Endothelial cell of umbilical vein (primary cell): ENCODE results near the gene LRP1-AS. TPM values are rescaled to one million over a fixed set of nuclear protein-coding genes. Genes with fewer than 3 reads are reported as not detected.

Experiments
- BruUV-seq: library from RNA; stranded (reverse); fragments of 400-500 nt; replicated peaks from 2 replicates; lab custom pipeline; 2021; lab: Mats Ljungman, UMichigan
- CTCF ChIA-PET: fragments of 300-600, 350-600 bp; sonication (Branson Sonifier 250); formaldehyde crosslinking; loops from one replicate; lab custom pipeline; 2021; ENCODE audit warnings: antibody characterized with exemption, inconsistent platforms; lab: Charles Lee
- POLR2A ChIA-PET: fragments of 300-600, 350-600 bp; sonication (Branson Sonifier 250); formaldehyde crosslinking; loops from one replicate; lab custom pipeline; 2021; ENCODE audit warnings: antibody characterized with exemption, inconsistent platforms; lab: Charles Lee
- DNase-seq: peaks from one replicate; pipeline ENCODE4 v3.0.0-alpha.2; 2011; ENCODE audit warnings: low read depth, low spot score
- FAIRE-seq: peaks from 2 replicates; lab custom pipeline; 2011; peaks lifted over from hg19 to GRCh38; lab: Jason Lieb, UNC
- H2AFZ ChIP-seq: 2 replicates; pipeline ENCODE4 v1.6.0; 2012; ENCODE audit warnings: low read depth, low read length, control low read depth, inconsistent platforms
- H3K27ac ChIP-seq: 2 replicates; pipeline ENCODE4 v1.5.1; 2011; ENCODE audit warnings: low read depth, mild to moderate bottlenecking, control low read depth, low read length, moderate library complexity; ENCODE audit not compliant: insufficient read depth
- H3K27me3 ChIP-seq, 2 experiments: 2 replicates each; pipeline versions ENCODE4 v1.6.0 to v1.6.1; 2011; ENCODE audit warnings: low read length in 2 of 2, mixed read lengths in 1 of 2; ENCODE audit not compliant: control insufficient read depth in 2 of 2, insufficient read depth in 2 of 2
- H3K36me3 ChIP-seq, 2 experiments: 2 replicates in 1 of 2; 3 replicates in 1 of 2; pipeline ENCODE4 v1.5.1; 2011; ENCODE audit warnings: low read length in 2 of 2, mild to moderate bottlenecking in 1 of 2, moderate library complexity in 1 of 2; ENCODE audit not compliant: control insufficient read depth in 2 of 2, insufficient read depth in 2 of 2; ENCODE audit errors: extremely low read depth in 1 of 2
- H3K4me1 ChIP-seq: 3 replicates; pipeline ENCODE4 v1.5.1; 2011; ENCODE audit warnings: mild to moderate bottlenecking, low read length; ENCODE audit not compliant: control insufficient read depth, insufficient read depth; ENCODE audit errors: extremely low read depth
- H3K4me2 ChIP-seq: 2 replicates; pipeline ENCODE4 v1.6.1; 2011; ENCODE audit warnings: low read length, control low read depth, mixed read lengths; ENCODE audit not compliant: insufficient read depth
- H3K4me3 ChIP-seq, 3 experiments: fragments of 200-600 bp in 1 of 3; sonication (generic), shearing (Covaris generic) in 1 of 3; replicated peaks in 1 of 3; 2 replicates each; pipeline ENCODE4 v1.5.1; 2011 to 2016; ENCODE audit warnings: control low read depth in 3 of 3, low read length in 3 of 3, mild to moderate bottlenecking in 2 of 3, inconsistent platforms in 1 of 3, low read depth in 1 of 3, moderate library complexity in 1 of 3; ENCODE audit not compliant: insufficient read depth in 1 of 3
- H3K79me2 ChIP-seq: 2 replicates; pipeline ENCODE4 v1.6.0; 2012; ENCODE audit warnings: low read length, inconsistent platforms; ENCODE audit not compliant: control insufficient read depth, insufficient read depth
- H3K9ac ChIP-seq: replicated peaks from 2 replicates; pipeline ENCODE3; 2011; ENCODE audit warnings: low read length, control low read depth; ENCODE audit not compliant: insufficient read depth; ENCODE audit errors: extremely low read depth
- H3K9me1 ChIP-seq: replicated peaks from 3 replicates; pipeline ENCODE4 v1.6.0; 2011; ENCODE audit warnings: mild to moderate bottlenecking, low read length; ENCODE audit not compliant: control insufficient read depth, insufficient read depth; ENCODE audit errors: extremely low read depth
- H3K9me3 ChIP-seq: replicated peaks from 2 replicates; pipeline ENCODE4 v1.5.1; 2012; ENCODE audit warnings: low read length, inconsistent platforms; ENCODE audit not compliant: control insufficient read depth, insufficient read depth
- H4K20me1 ChIP-seq: replicated peaks from 2 replicates; pipeline ENCODE3; 2011; ENCODE audit warnings: mild to moderate bottlenecking, low read length; ENCODE audit not compliant: control insufficient read depth, insufficient read depth; ENCODE audit errors: extremely low read depth
- CTCF ChIP-seq, 2 donors: IDR thresholded peaks; 1 replicate in 1 of 2; 2 replicates in 1 of 2; pipeline ENCODE4 v1.5.1; 2011; ENCODE audit warnings: low read length in 2 of 2, mild to moderate bottlenecking in 2 of 2, moderate library complexity in 2 of 2, control low read depth in 1 of 2, inconsistent platforms in 1 of 2, low read depth in 1 of 2; ENCODE audit not compliant: insufficient read depth in 1 of 2; ENCODE audit errors: extremely low read depth in 1 of 2
- EZH2 ChIP-seq: IDR thresholded peaks from 2 replicates; pipeline ENCODE4 v1.6.1; 2012; ENCODE audit warnings: borderline replicate concordance, low read depth, mild to moderate bottlenecking, moderate library complexity, low read length, inconsistent platforms; ENCODE audit not compliant: severe bottlenecking
- FOS ChIP-seq: IDR thresholded peaks from 2 replicates; pipeline ENCODE4 v1.6.1; 2011; ENCODE audit warnings: mild to moderate bottlenecking, low read length, moderate library complexity, borderline replicate concordance; ENCODE audit not compliant: insufficient read depth
- GATA2 ChIP-seq: IDR thresholded peaks from 2 replicates; pipeline ENCODE4 v1.7.0; 2011; ENCODE audit warnings: low read depth, mild to moderate bottlenecking, moderate library complexity, mixed read lengths, low read length; ENCODE audit not compliant: insufficient read length, insufficient read depth
- JUN ChIP-seq: IDR thresholded peaks from 2 replicates; pipeline ENCODE4 v1.6.1; 2011; ENCODE audit warnings: borderline replicate concordance, low read depth; ENCODE audit not compliant: insufficient read length, insufficient read depth
- MAX ChIP-seq: IDR thresholded peaks from 2 replicates; pipeline ENCODE4 v1.6.1; 2011; ENCODE audit not compliant: insufficient read depth, insufficient read length
- MYC ChIP-seq: IDR thresholded peaks from one replicate; pipeline ENCODE4 v1.6.1; 2011; ENCODE audit warnings: mild to moderate bottlenecking, low read depth, low read length
- POLR2A ChIP-seq: IDR thresholded peaks from 2 replicates; pipeline ENCODE4 v1.6.1; 2012; ENCODE audit warnings: low read depth, mild to moderate bottlenecking, control low read depth, low read length
- POLR2AphosphoS5 ChIP-seq: IDR thresholded peaks from 2 replicates; pipeline ENCODE4 v1.6.1; 2012; ENCODE audit warnings: low read depth, mild to moderate bottlenecking, control low read depth, low read length, moderate library complexity; ENCODE audit not compliant: insufficient read depth
- dilution Hi-C: fragments of 300-500 bp; cut with MboI; formaldehyde crosslinking; loops from one replicate; pipeline ENCODE4 v1.15.0; 2019; ENCODE audit warnings: low sequenced_read_pairs; ENCODE audit not compliant: extremely low pct_ligation_motif_present
- intact Hi-C: fragments of 100-400 bp; cut with micrococcal nuclease; formaldehyde crosslinking; loops from one replicate; pipeline ENCODE4 v1.10.0; 2022
- polyA plus RNA-seq, 4 experiments: library from polyadenylated mRNA; depleted of rRNA in 3 of 4; stranded (reverse) in 3 of 4; unstranded in 1 of 4; fragments of >200 nt; gene quantifications; 2 replicates each; pipeline versions ENCODE4 v1.2.1 to v1.2.3, GENCODE V29; 2011 to 2012; ENCODE audit warnings: missing spikeins in 1 of 4
- total RNA-seq: library from RNA; stranded (reverse); gene quantifications from 2 replicates; pipeline ENCODE4 v1.2.3, GENCODE V29; 2021

LRP1-AS gene
- total and polyA plus RNA-seq, 2 donors (not counting 3 experiments of a cell fraction or from before 2014, with no cell fraction given), result not detected

GRCh38 chr12:57142727-57143126 is 4.7 kb downstream of the LRP1-AS start:
- dilution Hi-C loops (no loop called here), intact Hi-C loops (no loop called here)
- TF ChIP-seq POLR2AphosphoS5 (no peak), EZH2 (no peak), FOS (no peak), MYC (no peak), JUN (no peak), MAX (no peak), POLR2A (no peak), GATA2 (no peak), CTCF (IDR thresholded peaks at IDR 0.05; ENCODE audit: extremely low read depth in 1 of 2, insufficient read depth in 1 of 2, low read depth in 1 of 2, low read length in 2 of 2) (no peak)
- Histone ChIP-seq H3K4me3 (no peak overlapping the region), H3K27ac (no peak overlapping the region), H3K27me3 (peaks cover 4 to 10% of the 10 kb centered on the region in 2 experiments), H3K79me2 (no peaks in the 10 kb centered on the region), H3K36me3 (no peaks in the 10 kb centered on the region), H4K20me1 (no peaks in the 10 kb centered on the region), H2AFZ (no peak overlapping the region), H3K4me2 (no peak overlapping the region), H3K9me3 (no peaks in the 10 kb centered on the region), H3K4me1 (peaks cover under 1% of the 10 kb centered on the region), H3K9me1 (no peaks in the 10 kb centered on the region), H3K9ac (no peak overlapping the region)
- BruUV-seq, result no TSS peak
- FAIRE-seq (no peak), DNase-seq (no peak)
- CTCF ChIA-PET, result no interaction called here
- POLR2A ChIA-PET, result no interaction called here
